ENCODE data around the gene DHRS13.

Gene DHRS13

DNA sequence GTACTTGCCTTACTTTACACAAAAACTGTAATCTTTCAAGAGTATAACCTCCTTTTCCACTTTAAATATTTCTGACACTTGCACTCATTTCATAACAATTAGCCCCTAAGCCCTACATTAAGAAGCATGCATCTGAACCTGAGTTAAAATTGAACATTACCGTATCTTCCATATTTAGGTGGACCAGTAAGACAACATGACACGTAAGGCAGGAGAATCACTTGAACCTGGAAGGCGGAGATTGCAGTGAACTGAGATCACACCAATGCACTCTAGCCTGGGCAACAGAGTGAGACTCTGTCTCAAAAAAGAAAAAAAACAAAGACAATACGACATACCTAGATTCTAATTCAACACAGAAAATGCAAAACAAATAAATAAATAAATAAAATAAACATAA, 41.5 kb upstream of the DHRS13 start:
- no peak overlapping the region for H3K4me3 ChIP-seq (ENCODE audit: low read depth, low read length)
- TF ChIP-seq, protein P1, sequence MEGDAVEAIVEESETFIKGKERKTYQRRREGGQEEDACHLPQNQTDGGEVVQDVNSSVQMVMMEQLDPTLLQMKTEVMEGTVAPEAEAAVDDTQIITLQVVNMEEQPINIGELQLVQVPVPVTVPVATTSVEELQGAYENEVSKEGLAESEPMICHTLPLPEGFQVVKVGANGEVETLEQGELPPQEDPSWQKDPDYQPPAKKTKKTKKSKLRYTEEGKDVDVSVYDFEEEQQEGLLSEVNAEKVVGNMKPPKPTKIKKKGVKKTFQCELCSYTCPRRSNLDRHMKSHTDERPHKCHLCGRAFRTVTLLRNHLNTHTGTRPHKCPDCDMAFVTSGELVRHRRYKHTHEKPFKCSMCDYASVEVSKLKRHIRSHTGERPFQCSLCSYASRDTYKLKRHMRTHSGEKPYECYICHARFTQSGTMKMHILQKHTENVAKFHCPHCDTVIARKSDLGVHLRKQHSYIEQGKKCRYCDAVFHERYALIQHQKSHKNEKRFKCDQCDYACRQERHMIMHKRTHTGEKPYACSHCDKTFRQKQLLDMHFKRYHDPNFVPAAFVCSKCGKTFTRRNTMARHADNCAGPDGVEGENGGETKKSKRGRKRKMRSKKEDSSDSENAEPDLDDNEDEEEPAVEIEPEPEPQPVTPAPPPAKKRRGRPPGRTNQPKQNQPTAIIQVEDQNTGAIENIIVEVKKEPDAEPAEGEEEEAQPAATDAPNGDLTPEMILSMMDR (conservative IDR thresholded peaks at IDR 0.05; ENCODE audit: low read depth, low read length) = no peak
- DNase-seq (ENCODE audit: low read depth) = no peak

DNA sequence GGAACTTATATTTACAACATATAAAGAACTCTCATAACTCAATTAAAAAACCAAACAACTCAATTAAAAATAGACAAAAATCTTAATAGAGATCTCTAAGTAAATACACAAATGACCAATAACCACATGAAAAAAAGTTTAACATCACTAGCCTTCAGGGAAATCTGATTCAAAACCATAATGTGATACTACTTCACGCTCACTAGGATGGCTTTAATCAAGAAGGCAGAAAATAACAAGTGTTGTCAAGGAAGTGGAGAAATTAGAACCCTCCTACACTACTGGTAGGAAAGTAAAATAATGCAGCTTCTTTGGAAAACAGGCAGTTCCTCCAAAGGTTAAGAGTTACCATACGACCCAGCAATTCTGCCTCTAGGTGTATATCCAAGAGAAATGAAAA, 40.0 kb upstream of the DHRS13 start:
- no peak for DNase-seq (ENCODE audit: low read depth)
- TF ChIP-seq, protein P1 (conservative IDR thresholded peaks at IDR 0.05; ENCODE audit: low read depth, low read length) = no peak

DNA sequence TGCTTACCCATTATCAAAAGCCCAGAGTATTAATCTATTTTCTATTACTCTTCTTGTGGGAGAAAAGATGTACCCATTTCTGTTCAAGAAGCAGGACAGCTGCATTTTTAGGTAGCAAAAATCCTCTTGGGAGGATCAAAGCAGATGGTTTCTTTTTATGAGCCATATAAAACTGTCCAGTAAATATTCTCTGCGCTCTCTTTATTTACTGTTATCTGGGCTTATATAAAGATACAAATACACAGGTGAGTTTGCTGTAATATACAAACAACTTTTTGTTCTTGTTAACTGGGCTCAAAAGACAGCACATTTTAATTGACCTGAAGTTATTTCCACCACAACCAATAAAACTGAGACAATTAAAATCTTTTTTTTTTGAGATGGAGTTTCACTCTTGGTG, 38.4 kb upstream of the DHRS13 start:
- TF ChIP-seq, protein P1 (conservative IDR thresholded peaks at IDR 0.05; ENCODE audit: low read depth, low read length) = no peak
- DNase-seq (ENCODE audit: low read depth) = no peak
- no peak overlapping the region for H3K4me3 ChIP-seq (ENCODE audit: low read depth, low read length)

More for the DNA sequence above, 40.0 kb upstream of the DHRS13 start:
- H3K4me3 ChIP-seq (ENCODE audit: low read depth, low read length) = no peak overlapping the region

DNA sequence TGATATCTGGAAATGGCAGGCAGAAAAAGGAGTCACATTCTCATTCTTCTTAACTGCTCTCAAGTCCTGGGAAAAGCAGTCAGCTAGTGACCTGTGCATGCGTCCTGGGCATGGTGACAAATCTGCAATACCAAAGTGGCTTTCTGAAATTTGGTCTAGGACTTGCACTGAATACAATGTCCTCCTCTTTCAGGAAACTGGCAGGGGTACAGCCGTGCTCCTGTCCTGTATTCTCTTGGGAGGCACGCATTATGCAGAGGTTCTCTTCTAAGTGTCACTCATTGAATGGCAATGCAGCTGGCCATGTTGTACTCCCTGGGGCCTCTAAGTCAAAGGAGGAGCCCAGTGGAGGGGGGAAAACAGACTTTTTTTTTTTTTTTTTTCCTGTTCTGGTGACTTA, 37.8 kb upstream of the DHRS13 start:
- TF ChIP-seq, protein P1 (conservative IDR thresholded peaks at IDR 0.05; ENCODE audit: low read depth, low read length) = no peak
- H3K4me3 ChIP-seq (ENCODE audit: low read depth, low read length) = no peak overlapping the region

GRCh38 chr17:28940142-28940541, 37.3 kb upstream of the DHRS13 start:
- no peak for DNase-seq (ENCODE audit: low read depth)
- no peak overlapping the region for H3K4me3 ChIP-seq (ENCODE audit: low read depth, low read length)
- TF ChIP-seq, protein P1 (conservative IDR thresholded peaks at IDR 0.05; ENCODE audit: low read depth, low read length) = no peak

More for the DNA sequence above, 37.8 kb upstream of the DHRS13 start:
- DNase-seq (ENCODE audit: low read depth) = no peak

GRCh38 chr17:28938552-28938951, 35.7 kb upstream of the DHRS13 start:
- DNase-seq (ENCODE audit: low read depth) = no peak

More at GRCh38 chr17:28938552-28938951, 35.7 kb upstream of the DHRS13 start:
- H3K4me3 ChIP-seq (ENCODE audit: low read depth, low read length) = no peak overlapping the region
- TF ChIP-seq, protein P1 (conservative IDR thresholded peaks at IDR 0.05; ENCODE audit: low read depth, low read length) = no peak

All from choroid plexus epithelial cell (primary cell).